K562 (cell line): ENCODE data around the gene ST14. TPM values are rescaled to one million over a fixed set of nuclear protein-coding genes. Genes with fewer than 3 reads are reported as not detected.

ENCODE experiments used
- ATAC-seq: fragments of 200-7000 bp; cut with Tn5 transposase; 3 replicates; pipeline ENCODE4 v1.9.1; 2020; ENCODE audit warnings: moderate library complexity
- BruUV-seq: library from RNA; stranded (reverse); fragments of 400-500 nt; replicated peaks from 2 replicates; lab custom pipeline; 2021; lab: Mats Ljungman, UMichigan
- CTCF ChIA-PET: fragments of 300-600 bp; formaldehyde crosslinking; extraction: SDS; loops from one replicate; lab custom pipeline; 2021; ENCODE audit warnings: low intra/inter-chr PET ratio; lab: Yijun Ruan, JAX
- POLR2A ChIA-PET: fragments of 300-600, 350-650 bp; sonication (Branson Sonifier 250); formaldehyde crosslinking; extraction: SDS; loops from one replicate; lab custom pipeline; 2021; ENCODE audit warnings: antibody characterized with exemption, inconsistent platforms; lab: Yijun Ruan, JAX
- DNase-seq, 4 experiments: peaks; one replicate each; pipeline versions ENCODE4 v3.0.0 to v3.0.0-alpha.2; 2011 to 2018; ENCODE audit warnings: low spot score in 3 of 4, mixed read lengths in 3 of 4; ENCODE audit errors: extremely low read depth in 1 of 4
- FAIRE-seq: peaks from 2 replicates; lab custom pipeline; 2011; peaks lifted over from hg19 to GRCh38; lab: Jason Lieb, UNC
- H2AFZ ChIP-seq: 2 replicates; pipeline ENCODE4 v1.6.0; 2011; ENCODE audit warnings: low read depth, low read length, control low read depth, inconsistent platforms
- H3K27ac ChIP-seq: fragments of 200-600 bp; 3 replicates; pipeline ENCODE4 v1.8.0; 2011; ENCODE audit warnings: low read depth, mild to moderate bottlenecking, control low read depth, inconsistent platforms, low read length, moderate library complexity, mixed read lengths; ENCODE audit errors: extremely low read depth
- H3K27me3 ChIP-seq, 2 experiments: fragments of 300-600 bp in 1 of 2; 2 replicates in 1 of 2; 3 replicates in 1 of 2; pipeline versions ENCODE4 v1.6.0 to v1.8.0; 2011; ENCODE audit warnings: inconsistent platforms in 2 of 2, low read length in 2 of 2, mild to moderate bottlenecking in 1 of 2, mixed read lengths in 1 of 2, moderate library complexity in 1 of 2; ENCODE audit not compliant: control insufficient read depth in 2 of 2, insufficient read depth in 2 of 2
- H3K36me3 ChIP-seq: fragments of 300-600 bp; 3 replicates; pipeline ENCODE4 v1.8.0; 2011; ENCODE audit warnings: mild to moderate bottlenecking, low read length, inconsistent platforms; ENCODE audit not compliant: control insufficient read depth, insufficient read depth
- H3K4me1 ChIP-seq, 2 experiments: fragments of 200-600 bp in 1 of 2; replicated peaks in 1 of 2; 2 replicates in 1 of 2; 3 replicates in 1 of 2; pipeline versions ENCODE4 v1.5.1 to v1.8.0; 2011; ENCODE audit warnings: inconsistent platforms in 2 of 2, low read length in 2 of 2, mild to moderate bottlenecking in 1 of 2, mixed read lengths in 1 of 2, moderate library complexity in 1 of 2; ENCODE audit not compliant: control insufficient read depth in 2 of 2, insufficient read depth in 2 of 2
- H3K4me2 ChIP-seq: 2 replicates; pipeline ENCODE4 v1.6.1; 2011; ENCODE audit warnings: low read length, control low read depth, inconsistent platforms, mixed read lengths; ENCODE audit not compliant: insufficient read depth
- H3K4me3 ChIP-seq: fragments of 200-600 bp; sonication (generic), shearing (Covaris generic); 2 replicates; pipeline ENCODE4 v1.5.1; 2016; ENCODE audit warnings: control low read depth, inconsistent platforms
- H3K79me2 ChIP-seq: fragments of 200-600 bp; 3 replicates; pipeline ENCODE4 v1.8.0; 2011; ENCODE audit warnings: low read length, inconsistent platforms; ENCODE audit not compliant: control insufficient read depth, insufficient read depth
- H3K9ac ChIP-seq, 2 experiments: 2 replicates each; pipeline versions ENCODE4 v1.6.0 to v1.6.1; 2011; ENCODE audit warnings: low read depth in 2 of 2, low read length in 2 of 2, control low read depth in 1 of 2, inconsistent platforms in 1 of 2, mild to moderate bottlenecking in 1 of 2, mixed read lengths in 1 of 2; ENCODE audit not compliant: insufficient read depth in 1 of 2
- H3K9me1 ChIP-seq: one replicate; pipeline ENCODE4 v1.6.0; 2011; ENCODE audit warnings: inconsistent platforms, mild to moderate bottlenecking, low read length, moderate library complexity; ENCODE audit not compliant: control insufficient read depth, insufficient read depth
- H3K9me3 ChIP-seq: replicated peaks from 2 replicates; pipeline ENCODE4 v1.5.1; 2011; ENCODE audit warnings: low read depth, low read length, inconsistent platforms; ENCODE audit not compliant: control insufficient read depth, insufficient read depth
- H4K20me1 ChIP-seq: replicated peaks from 2 replicates; pipeline ENCODE4 v1.6.1; 2011; ENCODE audit warnings: low read length, inconsistent platforms, mixed read lengths; ENCODE audit not compliant: control insufficient read depth, insufficient read depth
- C11orf30 ChIP-seq: fragments of 450-650 bp; IDR thresholded peaks from 2 replicates; pipeline ENCODE4 v1.6.1; 2016; ENCODE audit warnings: low read depth, mild to moderate bottlenecking
- CEBPB ChIP-seq: fragments of 450-650 bp; IDR thresholded peaks from 2 replicates; pipeline ENCODE4 v1.6.1; 2016; ENCODE audit warnings: missing genetic modification characterization, missing compliant biosample characterization
- FOSL1 ChIP-seq: fragments of 200-800 bp; sonication (Bioruptor generic); conservative IDR thresholded peaks from 2 replicates; pipeline ENCODE4 v1.6.1; 2016; ENCODE audit warnings: missing genetic modification characterization, missing compliant biosample characterization
- NCOA2 ChIP-seq, 2 experiments: fragments of 450-650 bp; IDR thresholded peaks; 2 replicates each; pipeline ENCODE4 v1.6.1; 2018; ENCODE audit warnings: mild to moderate bottlenecking in 2 of 2, moderate library complexity in 1 of 2; ENCODE audit not compliant: partially characterized antibody in 2 of 2
- ZNF316 ChIP-seq: fragments of 450-650 bp; IDR thresholded peaks from 2 replicates; pipeline ENCODE4 v1.6.1; 2016
- WGBS: fragments of 100-300 bp; shearing (Covaris generic); methylation state at CpG from one replicate; pipeline ENCODE4 v1.1.6; 2016; ENCODE audit warnings: low coverage, mixed read lengths; ENCODE audit not compliant: insufficient coverage; ENCODE audit errors: missing lambda C conversion rate; 5-methylcytosine and 5-hydroxymethylcytosine counted together
- in situ Hi-C: fragments of 300-500 bp; cut with MboI; formaldehyde crosslinking; loops from 4 replicates; pipeline ENCODE4 v1.15.0; 2018; ENCODE audit warnings: inconsistent platforms, mixed read lengths
- intact Hi-C: fragments of 100-400 bp; cut with micrococcal nuclease; formaldehyde crosslinking; loops from 2 replicates; pipeline ENCODE4 v1.14.2; 2022
- polyA plus RNA-seq, 8 experiments: library from polyadenylated mRNA; depleted of rRNA in 4 of 8; stranded (reverse) in 5 of 8; unstranded in 3 of 8; fragments of >200 nt; fragmentation: Nextera tagmentation in 2 of 8; fragmentation: Illumina TruSeq in 1 of 8; extraction: Ambion mirVana in 2 of 8; extraction: Trizol in 1 of 8; gene quantifications; 2 replicates each; pipeline versions ENCODE4 v1.2.1 to v1.2.3, GENCODE V29; 2011 to 2014; ENCODE audit warnings: inconsistent platforms in 1 of 8, missing spikeins in 1 of 8
- total RNA-seq, 7 experiments: library from RNA; depleted of rRNA in 6 of 7; stranded (reverse); fragments of >200 nt in 6 of 7; fragmentation: Illumina TruSeq in 2 of 7; extraction: Trizol in 2 of 7; gene quantifications; 2 replicates each; pipeline versions ENCODE4 v1.2.1 to v1.2.3, GENCODE V29; 2011 to 2021; ENCODE audit warnings: low replicate concordance in 1 of 7

ST14 gene
- total and polyA plus RNA-seq, 9 of the 15 experiments (the other 6 are each of a cell fraction or from before 2014, with no cell fraction given), result 0.08 to 0.20 TPM; not detected in 7

GRCh38 chr11:130181295-130182272 is 22.0 kb downstream of the ST14 start:
- in situ Hi-C loops, result no loop called here
- BruUV-seq, result no TSS peak

More at GRCh38 chr11:130181295-130182272, 22.0 kb downstream of the ST14 start:
- FAIRE-seq (no peak), DNase-seq (no peak), ATAC-seq (peak; percentile 63)
- WGBS, result 4% methylated on average over 9 of the region's 11 CpGs
- H3K4me3 ChIP-seq, result no peak overlapping the region
- no peaks in the 10 kb centered on the region for H3K79me2 ChIP-seq
- H2AFZ ChIP-seq, result no peak overlapping the region
- peaks cover 49 to 63% of the 10 kb centered on the region in 2 experiments for H3K27me3 ChIP-seq
- 0 out of 4 replicates have a peak overlapping the region, but pooled peaks of 1 of the 2 experiments have one; percentile 69 for H3K9ac ChIP-seq
- H3K27ac ChIP-seq, result no peak overlapping the region
- no peak overlapping the region for H3K4me2 ChIP-seq
- no peaks in the 10 kb centered on the region for H3K36me3 ChIP-seq
- H3K9me3 ChIP-seq, result no peaks in the 10 kb centered on the region
- peaks cover 0 to 3% of the 10 kb centered on the region in 2 experiments; a peak in 2 of 5 replicates for H3K4me1 ChIP-seq
- H3K9me1 ChIP-seq, result no peaks in the 10 kb centered on the region
- intact Hi-C loops, result no loop called here
- ChIA-PET POLR2A (interaction anchor here (1.2 kb wide), 1 partner anchor 45 kb away, joined by 3 read pairs; no protein-coding TSS in a partner anchor), CTCF (no interaction called here)
- H4K20me1 ChIP-seq, result peaks cover 4% of the 10 kb centered on the region; the same call in 1 of the 2 replicates
- TF ChIP-seq FOSL1 (tag) (0 out of 2 replicates have a peak, but pooled peaks have one; percentile 40), CEBPB (peak; percentile 79), NCOA2 (IDR thresholded peaks at IDR 0.05; ENCODE audit: partially characterized antibody in 2 of 2) (no peak), C11orf30 (0 out of 2 replicates have a peak, but pooled peaks have one; percentile 22), ZNF316 (peak; percentile 32; the same call in 1 of the 2 replicates)
- TF ChIP-seq, all 486 proteins: peak for 4
